Measurements from ENCODE around the gene SCARB1. TPM values are rescaled to one million over a fixed set of nuclear protein-coding genes. Genes with fewer than 3 reads are reported as not detected.

SCARB1 gene
- total and polyA plus RNA-seq, 2 experiments from 2014 or later = 2.2 to 5.2 TPM

DNA sequence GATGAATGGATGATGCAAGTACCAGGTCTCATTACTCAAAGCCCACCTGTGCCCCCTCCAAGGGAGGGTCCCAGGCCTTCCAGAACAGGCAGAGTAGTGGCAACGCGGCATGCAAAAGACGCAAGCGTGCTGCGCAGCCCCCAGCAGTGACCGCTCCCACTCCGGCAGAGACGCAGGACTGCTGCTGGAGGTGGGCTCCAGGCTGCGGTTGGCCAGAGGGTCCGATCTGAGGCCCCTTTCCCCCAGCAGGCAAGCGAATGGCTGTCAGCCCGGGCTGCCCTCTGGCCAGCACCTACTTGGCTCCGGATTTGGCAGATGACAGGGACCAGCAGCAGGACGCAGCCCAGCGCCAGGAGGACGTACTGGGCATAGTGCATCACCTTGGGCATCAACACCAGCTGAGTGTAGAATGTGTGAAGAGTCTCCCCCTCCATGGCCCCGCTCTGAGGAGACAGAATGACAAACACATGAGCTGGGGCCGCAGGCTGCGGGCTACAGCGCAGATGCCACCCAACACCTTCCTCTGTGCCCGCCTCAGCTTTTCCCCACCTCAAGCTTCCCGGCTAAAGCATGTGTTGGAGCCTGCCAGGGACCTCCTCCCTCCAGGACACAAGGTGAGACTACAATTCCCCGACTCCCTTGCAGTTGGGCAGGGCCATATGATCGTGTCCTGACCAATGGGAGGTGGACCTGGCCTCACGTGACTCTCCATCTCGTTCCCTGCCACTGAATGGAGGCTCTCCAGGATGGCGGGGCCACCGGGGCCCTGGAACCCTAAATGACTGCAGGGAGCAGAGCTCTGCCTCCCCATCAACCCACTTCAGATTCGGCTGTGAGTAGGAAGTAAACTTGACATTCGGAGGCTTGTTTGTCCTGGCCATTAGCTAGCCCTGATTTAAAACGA lies 77.4 kb downstream of the SCARB1 start:
- Histone ChIP-seq H3K9ac (no peak overlapping the region), H3K27me3 (replicated peaks; ENCODE audit: insufficient read depth) (no peaks in the 10 kb centered on the region), H2AFZ (no peak overlapping the region), H3K9me3 (ENCODE audit: low read depth) (no peaks in the 10 kb centered on the region), H3K79me2 (ENCODE audit: insufficient read depth) (no peaks in the 10 kb centered on the region), H3K4me3 (no peak overlapping the region), H3F3A (ENCODE audit: insufficient read depth) (no peaks in the 10 kb centered on the region), H3K27ac (no peak overlapping the region), H4K20me1 (ENCODE audit: insufficient read depth) (no peaks in the 10 kb centered on the region), H3K4me2 (ENCODE audit: unreplicated experiment) (no peak overlapping the region), H3K4me1 (ENCODE audit: insufficient read depth) (no peaks in the 10 kb centered on the region), H3K36me3 (ENCODE audit: low read depth) (no peaks in the 10 kb centered on the region), H3K9me2 (ENCODE audit: insufficient read depth) (no peaks in the 10 kb centered on the region)
- 87 to 91% methylated on average over 30 to 31 of the region's 31 CpGs for WGBS, 2 experiments (ENCODE audit: low coverage in 1 of 2, low lambda C conversion rate in 2 of 2, missing lambda C conversion rate in 2 of 2)
- no peak for TF ChIP-seq EZH2 (IDR thresholded peaks at IDR 0.05; ENCODE audit: insufficient read depth, poor library complexity, severe bottlenecking)
- no peak for TF ChIP-seq EZH2phosphoT487 (IDR thresholded peaks at IDR 0.05; ENCODE audit: insufficient read depth, low read depth)
- in situ Hi-C loops (cut with MboI) = no loop called here
- DNase-seq = no peak

DNA sequence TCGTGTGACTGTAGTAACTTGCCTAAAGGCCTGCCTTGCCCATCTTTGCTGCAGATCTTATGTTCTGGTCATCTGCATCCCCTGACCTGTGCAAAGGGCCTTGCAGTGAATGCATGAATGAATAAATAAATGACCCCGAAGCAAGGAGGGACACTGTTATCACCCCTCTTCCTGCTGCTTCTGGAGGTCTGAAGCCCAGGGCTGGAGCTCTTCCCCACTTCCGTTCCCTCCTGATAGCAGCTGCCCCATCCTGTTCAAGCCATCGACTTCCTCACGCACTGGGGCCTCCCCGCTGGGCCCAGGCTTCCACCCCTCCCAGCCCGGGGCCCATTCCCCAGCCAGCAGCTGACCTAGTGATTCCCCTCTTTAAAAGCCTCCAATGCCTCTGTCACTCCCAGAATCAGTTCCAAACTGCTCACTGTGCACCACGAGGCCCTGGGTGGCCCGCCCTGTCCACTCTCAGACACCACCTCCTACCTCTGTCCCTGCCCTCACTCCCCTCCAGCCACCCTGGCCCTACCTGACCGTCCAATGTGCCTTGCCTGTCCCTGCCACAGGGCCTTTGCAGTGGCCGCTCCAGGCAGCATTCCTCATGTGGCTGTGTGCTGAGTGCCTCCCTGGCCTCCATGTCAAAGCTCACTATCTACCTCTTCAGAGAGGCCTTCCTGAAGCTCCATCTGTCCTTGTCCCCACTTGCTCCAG lies 78.6 kb downstream of the SCARB1 start:
- no peak overlapping the region for H3K4me3 ChIP-seq
- in situ Hi-C loops (cut with MboI) = no loop called here

DNA sequence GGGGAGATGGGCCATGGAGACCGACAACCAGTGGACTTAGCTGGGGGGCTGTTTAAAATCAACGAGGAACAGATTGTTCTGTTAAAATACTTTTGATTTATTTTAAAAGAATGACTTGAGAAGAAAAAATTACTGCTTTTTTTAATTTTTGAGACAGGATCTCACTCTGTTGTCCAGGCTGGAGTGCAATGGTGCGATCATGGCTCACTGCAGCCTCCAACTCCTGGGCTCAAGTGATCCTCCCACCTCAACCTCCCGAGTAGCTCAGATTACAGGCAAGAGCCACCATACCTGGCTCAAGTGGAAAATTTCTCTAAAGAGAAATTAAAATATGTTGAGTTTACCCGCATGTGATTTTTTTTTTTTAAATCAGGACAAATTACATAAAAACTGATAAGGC lies 80.6 kb downstream of the SCARB1 start:
- WGBS, 2 experiments (ENCODE audit: low coverage in 1 of 2, low lambda C conversion rate in 2 of 2, missing lambda C conversion rate in 2 of 2) = 92 to 94% methylated on average over 5 of the region's 5 CpGs
- H3K4me3 ChIP-seq = no peak overlapping the region
- in situ Hi-C loops (cut with MboI) = no loop called here
- H3K36me3 ChIP-seq (ENCODE audit: low read depth) = no peaks in the 10 kb centered on the region
- TF ChIP-seq EZH2 (IDR thresholded peaks at IDR 0.05; ENCODE audit: insufficient read depth, poor library complexity, severe bottlenecking) (no peak), EZH2phosphoT487 (IDR thresholded peaks at IDR 0.05; ENCODE audit: insufficient read depth, low read depth) (no peak)
- no peak overlapping the region for H3K27ac ChIP-seq
- no peaks in the 10 kb centered on the region for H3K9me2 ChIP-seq (ENCODE audit: insufficient read depth)
- no peak overlapping the region for H3K9ac ChIP-seq
- no peak overlapping the region for H3K4me2 ChIP-seq (ENCODE audit: unreplicated experiment)
- H4K20me1 ChIP-seq (ENCODE audit: insufficient read depth) = no peaks in the 10 kb centered on the region
- no peak for DNase-seq
- no peaks in the 10 kb centered on the region for H3K4me1 ChIP-seq (ENCODE audit: insufficient read depth)
- H2AFZ ChIP-seq = no peak overlapping the region
- no peaks in the 10 kb centered on the region for H3K27me3 ChIP-seq (replicated peaks; ENCODE audit: insufficient read depth)
- H3K79me2 ChIP-seq (ENCODE audit: insufficient read depth) = no peaks in the 10 kb centered on the region
- no peaks in the 10 kb centered on the region for H3F3A ChIP-seq (ENCODE audit: insufficient read depth)
- no peaks in the 10 kb centered on the region for H3K9me3 ChIP-seq (ENCODE audit: low read depth)

More for the DNA sequence above, 78.6 kb downstream of the SCARB1 start:
- no peaks in the 10 kb centered on the region for H3K27me3 ChIP-seq (replicated peaks; ENCODE audit: insufficient read depth)
- H2AFZ ChIP-seq = no peak overlapping the region
- no peak for TF ChIP-seq EZH2phosphoT487 (IDR thresholded peaks at IDR 0.05; ENCODE audit: insufficient read depth, low read depth)
- TF ChIP-seq EZH2 (IDR thresholded peaks at IDR 0.05; ENCODE audit: insufficient read depth, poor library complexity, severe bottlenecking) = no peak
- no peaks in the 10 kb centered on the region for H3K79me2 ChIP-seq (ENCODE audit: insufficient read depth)
- 76 to 78% methylated on average over 11 of the region's 11 CpGs for WGBS, 2 experiments (ENCODE audit: low coverage in 1 of 2, low lambda C conversion rate in 2 of 2, missing lambda C conversion rate in 2 of 2)
- no peak for DNase-seq
- H3K36me3 ChIP-seq (ENCODE audit: low read depth) = no peaks in the 10 kb centered on the region
- no peak overlapping the region for H3K4me2 ChIP-seq (ENCODE audit: unreplicated experiment)
- no peaks in the 10 kb centered on the region for H3F3A ChIP-seq (ENCODE audit: insufficient read depth)
- H3K9me2 ChIP-seq (ENCODE audit: insufficient read depth) = no peaks in the 10 kb centered on the region
- no peak overlapping the region for H3K9ac ChIP-seq
- H3K4me1 ChIP-seq (ENCODE audit: insufficient read depth) = no peaks in the 10 kb centered on the region
- no peaks in the 10 kb centered on the region for H3K9me3 ChIP-seq (ENCODE audit: low read depth)
- no peak overlapping the region for H3K27ac ChIP-seq
- no peaks in the 10 kb centered on the region for H4K20me1 ChIP-seq (ENCODE audit: insufficient read depth)

DNA sequence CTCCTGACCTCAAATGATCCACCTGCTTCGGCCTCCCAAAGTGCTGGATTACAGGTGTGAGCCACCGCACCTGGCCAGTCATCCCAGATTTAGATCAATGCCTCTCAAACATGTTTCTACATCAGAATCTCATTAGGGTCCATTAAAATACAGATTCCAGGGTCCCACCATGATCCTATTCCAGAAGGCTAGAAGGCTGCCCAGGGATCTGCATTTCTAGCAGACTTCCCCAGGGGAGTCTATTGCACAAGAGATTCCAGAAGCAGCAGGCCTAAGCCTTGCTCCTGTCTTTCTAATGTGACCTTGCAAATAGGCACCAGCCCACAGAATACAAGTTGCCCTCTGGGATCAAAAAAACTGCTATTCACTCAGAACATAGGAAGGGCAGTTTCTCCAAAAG lies 81.5 kb downstream of the SCARB1 start:
- no peaks in the 10 kb centered on the region for H4K20me1 ChIP-seq (ENCODE audit: insufficient read depth)
- no peaks in the 10 kb centered on the region for H3K36me3 ChIP-seq (ENCODE audit: low read depth)
- H3K27ac ChIP-seq = no peak overlapping the region
- H3K9ac ChIP-seq = no peak overlapping the region
- no peak for DNase-seq
- H3K27me3 ChIP-seq (replicated peaks; ENCODE audit: insufficient read depth) = no peaks in the 10 kb centered on the region
- in situ Hi-C loops (cut with MboI) = no loop called here
- no peaks in the 10 kb centered on the region for H3K9me2 ChIP-seq (ENCODE audit: insufficient read depth)
- no peaks in the 10 kb centered on the region for H3K9me3 ChIP-seq (ENCODE audit: low read depth)
- no peak overlapping the region for H2AFZ ChIP-seq
- no peak for TF ChIP-seq EZH2 (IDR thresholded peaks at IDR 0.05; ENCODE audit: insufficient read depth, poor library complexity, severe bottlenecking)
- TF ChIP-seq EZH2phosphoT487 (IDR thresholded peaks at IDR 0.05; ENCODE audit: insufficient read depth, low read depth) = no peak
- WGBS, 2 experiments (ENCODE audit: low coverage in 1 of 2, low lambda C conversion rate in 2 of 2, missing lambda C conversion rate in 2 of 2) = 98 to 100% methylated on average over 2 of the region's 2 CpGs
- no peak overlapping the region for H3K4me2 ChIP-seq (ENCODE audit: unreplicated experiment)
- no peaks in the 10 kb centered on the region for H3F3A ChIP-seq (ENCODE audit: insufficient read depth)
- H3K79me2 ChIP-seq (ENCODE audit: insufficient read depth) = no peaks in the 10 kb centered on the region
- H3K4me1 ChIP-seq (ENCODE audit: insufficient read depth) = no peaks in the 10 kb centered on the region
- H3K4me3 ChIP-seq = no peak overlapping the region
